22Rv1 (cell line): Measurements from ENCODE around the gene MFSD8.
"Not testable (repeated sequence)": the region's sequence is repeated elsewhere in the genome, so short reads cannot be mapped to it uniquely, and the experiment has no call there.

Experiments used
- H3K27ac ChIP-seq: fragments of 450-650 bp; 2 replicates; pipeline ENCODE4 v1.5.1; 2017
- CTCF ChIP-seq: fragments of 450-650 bp; IDR thresholded peaks from 2 replicates; pipeline ENCODE4 v1.5.1; 2017; ENCODE audit warnings: mild to moderate bottlenecking
- ZFX ChIP-seq: fragments of 450-650 bp; IDR thresholded peaks from 2 replicates; pipeline ENCODE4 v1.6.1; 2017; ENCODE audit warnings: antibody characterized with exemption, borderline replicate concordance

Gene MFSD8

GRCh38 chr4:127922226-127922625 lies 42.7 kb downstream of the MFSD8 start:
- TF ChIP-seq CTCF (no peak), ZFX (no peak)

GRCh38 chr4:127920521-127920920 lies 44.5 kb downstream of the MFSD8 start:
- TF ChIP-seq ZFX, result no peak
- TF ChIP-seq CTCF, result no peak
- H3K27ac ChIP-seq, result no peak overlapping the region

More at GRCh38 chr4:127922226-127922625, 42.7 kb downstream of the MFSD8 start:
- H3K27ac ChIP-seq, result no peak overlapping the region

- TF ChIP-seq ZFX (no peak), CTCF (no peak)
- H3K27ac ChIP-seq, result no peak overlapping the region
Measured at GRCh38 chr4:127917151-127917550, 47.8 kb downstream of the MFSD8 start.

GRCh38 chr4:127916512-127916911 lies 48.5 kb downstream of the MFSD8 start:
- no peak for TF ChIP-seq CTCF
- no peak for TF ChIP-seq ZFX
- no peak overlapping the region for H3K27ac ChIP-seq

GRCh38 chr4:127905029-127905428 lies 59.9 kb downstream of the MFSD8 start:
- no peak overlapping the region for H3K27ac ChIP-seq
- no peak for TF ChIP-seq CTCF
- no peak for TF ChIP-seq ZFX

GRCh38 chr4:127899682-127900081 lies 65.3 kb downstream of the MFSD8 start:
- not testable (repeated sequence) for H3K27ac ChIP-seq

GRCh38 chr4:127896528-127896927 lies 68.4 kb downstream of the MFSD8 start:
- H3K27ac ChIP-seq, result no peak overlapping the region
- TF ChIP-seq CTCF, result no peak
- TF ChIP-seq ZFX, result no peak

GRCh38 chr4:127896069-127896468 lies 68.9 kb downstream of the MFSD8 start:
- H3K27ac ChIP-seq, result no peak overlapping the region
- TF ChIP-seq ZFX (no peak), CTCF (no peak)
